K562 (cell line): ENCODE results near the gene PGPEP1. TPM values are rescaled to one million over a fixed set of nuclear protein-coding genes. Genes with fewer than 3 reads are reported as not detected.

ENCODE experiments used
- KLF1 ChIP-seq: fragments of 450-650 bp; IDR thresholded peaks from 2 replicates; pipeline ENCODE4 v1.6.1; 2016; ENCODE audit warnings: missing genetic modification characterization, missing compliant biosample characterization
- POLR2H ChIP-seq: IDR thresholded peaks from 2 replicates; pipeline ENCODE4 v1.6.1; 2016; ENCODE audit warnings: missing genetic modification characterization, low read depth, mild to moderate bottlenecking, control low read depth, missing compliant biosample characterization, moderate library complexity
- RBM25 ChIP-seq: fragments of 200-400 bp; formaldehyde crosslinking; IDR thresholded peaks from 2 replicates; pipeline ENCODE4 v1.6.1; 2018; ENCODE audit warnings: low read length, low read depth, moderate library complexity; ENCODE audit not compliant: severe bottlenecking
- THRAP3 ChIP-seq: fragments of 450-650 bp; IDR thresholded peaks from 2 replicates; pipeline ENCODE4 v1.6.1; 2016; ENCODE audit warnings: mild to moderate bottlenecking, inconsistent platforms, borderline replicate concordance
- polyA plus RNA-seq, 8 experiments: library from polyadenylated mRNA; depleted of rRNA in 4 of 8; stranded (reverse) in 5 of 8; unstranded in 3 of 8; fragments of >200 nt; fragmentation: Nextera tagmentation in 2 of 8; fragmentation: Illumina TruSeq in 1 of 8; extraction: Ambion mirVana in 2 of 8; extraction: Trizol in 1 of 8; gene quantifications; 2 replicates each; pipeline versions ENCODE4 v1.2.1 to v1.2.3, GENCODE V29; 2011 to 2014; ENCODE audit warnings: inconsistent platforms in 1 of 8, missing spikeins in 1 of 8
- total RNA-seq, 7 experiments: library from RNA; depleted of rRNA in 6 of 7; stranded (reverse); fragments of >200 nt in 6 of 7; fragmentation: Illumina TruSeq in 2 of 7; extraction: Trizol in 2 of 7; gene quantifications; 2 replicates each; pipeline versions ENCODE4 v1.2.1 to v1.2.3, GENCODE V29; 2011 to 2021; ENCODE audit warnings: low replicate concordance in 1 of 7
- TF ChIP-seq, protein P1 (sequence below), 2 experiments: fragments of 450-650 bp; formaldehyde crosslinking in 1 of 2; IDR thresholded peaks; 2 replicates each; pipeline versions ENCODE4 v1.4.0 to v1.6.1; 2014 to 2020; ENCODE audit warnings: mild to moderate bottlenecking in 2 of 2, borderline replicate concordance in 1 of 2, low read depth in 1 of 2
- TF ChIP-seq, protein P2 (sequence below): fragments of 250-450 bp; sonication (Bioruptor Pico); IDR thresholded peaks from 2 replicates; pipeline ENCODE4 v1.6.1; 2021; ENCODE audit warnings: mild to moderate bottlenecking

PGPEP1 gene
- total and polyA plus RNA-seq, 9 of the 15 experiments (the other 6 are each of a cell fraction or from before 2014, with no cell fraction given): 10.0 to 69.6 (median 33.5) TPM

DNA sequence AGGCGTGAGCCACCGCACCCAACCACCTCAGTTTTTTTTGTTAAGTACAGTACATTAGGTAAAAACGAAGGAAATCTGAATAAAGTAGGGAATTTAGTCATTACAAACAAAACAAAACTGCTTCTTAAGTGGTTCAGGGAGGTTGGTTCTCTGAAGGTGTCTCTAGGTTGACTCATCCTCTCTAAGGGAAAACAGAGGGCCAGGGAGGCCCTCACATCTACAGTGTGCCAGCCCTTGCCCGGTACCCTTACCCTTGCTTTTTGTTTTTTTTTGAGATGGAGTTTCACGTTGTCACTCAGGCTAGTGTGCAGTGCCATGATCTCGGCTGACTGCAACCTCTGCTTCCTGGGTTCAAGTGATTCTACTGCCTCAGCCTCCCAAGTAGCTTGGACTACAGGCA, 41.8 kb upstream of the PGPEP1 start (continued):
- TF ChIP-seq, protein P1, sequence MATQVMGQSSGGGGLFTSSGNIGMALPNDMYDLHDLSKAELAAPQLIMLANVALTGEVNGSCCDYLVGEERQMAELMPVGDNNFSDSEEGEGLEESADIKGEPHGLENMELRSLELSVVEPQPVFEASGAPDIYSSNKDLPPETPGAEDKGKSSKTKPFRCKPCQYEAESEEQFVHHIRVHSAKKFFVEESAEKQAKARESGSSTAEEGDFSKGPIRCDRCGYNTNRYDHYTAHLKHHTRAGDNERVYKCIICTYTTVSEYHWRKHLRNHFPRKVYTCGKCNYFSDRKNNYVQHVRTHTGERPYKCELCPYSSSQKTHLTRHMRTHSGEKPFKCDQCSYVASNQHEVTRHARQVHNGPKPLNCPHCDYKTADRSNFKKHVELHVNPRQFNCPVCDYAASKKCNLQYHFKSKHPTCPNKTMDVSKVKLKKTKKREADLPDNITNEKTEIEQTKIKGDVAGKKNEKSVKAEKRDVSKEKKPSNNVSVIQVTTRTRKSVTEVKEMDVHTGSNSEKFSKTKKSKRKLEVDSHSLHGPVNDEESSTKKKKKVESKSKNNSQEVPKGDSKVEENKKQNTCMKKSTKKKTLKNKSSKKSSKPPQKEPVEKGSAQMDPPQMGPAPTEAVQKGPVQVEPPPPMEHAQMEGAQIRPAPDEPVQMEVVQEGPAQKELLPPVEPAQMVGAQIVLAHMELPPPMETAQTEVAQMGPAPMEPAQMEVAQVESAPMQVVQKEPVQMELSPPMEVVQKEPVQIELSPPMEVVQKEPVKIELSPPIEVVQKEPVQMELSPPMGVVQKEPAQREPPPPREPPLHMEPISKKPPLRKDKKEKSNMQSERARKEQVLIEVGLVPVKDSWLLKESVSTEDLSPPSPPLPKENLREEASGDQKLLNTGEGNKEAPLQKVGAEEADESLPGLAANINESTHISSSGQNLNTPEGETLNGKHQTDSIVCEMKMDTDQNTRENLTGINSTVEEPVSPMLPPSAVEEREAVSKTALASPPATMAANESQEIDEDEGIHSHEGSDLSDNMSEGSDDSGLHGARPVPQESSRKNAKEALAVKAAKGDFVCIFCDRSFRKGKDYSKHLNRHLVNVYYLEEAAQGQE (IDR thresholded peaks at IDR 0.05; ENCODE audit: borderline replicate concordance): no peak
- TF ChIP-seq, protein P1 (CRISPR knock-in tag; IDR thresholded peaks at IDR 0.05; ENCODE audit: low read depth): no peak
- TF ChIP-seq RBM25 (no peak), THRAP3 (no peak), KLF1 (tag) (no peak), POLR2H (tag) (no peak)
- TF ChIP-seq, protein P2, sequence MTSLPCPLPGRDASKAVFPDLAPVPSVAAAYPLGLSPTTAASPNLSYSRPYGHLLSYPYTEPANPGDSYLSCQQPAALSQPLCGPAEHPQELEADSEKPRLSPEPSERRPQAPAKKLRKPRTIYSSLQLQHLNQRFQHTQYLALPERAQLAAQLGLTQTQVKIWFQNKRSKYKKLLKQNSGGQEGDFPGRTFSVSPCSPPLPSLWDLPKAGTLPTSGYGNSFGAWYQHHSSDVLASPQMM: no peak
- TF ChIP-seq, all 486 proteins: peak for 0
